ENCODE data around the gene POC5. TPM values are rescaled to one million over a fixed set of nuclear protein-coding genes. Genes with fewer than 3 reads are reported as not detected.

POC5 gene
- polyA plus RNA-seq, 2 of the 4 experiments (the other 2 are of a cell fraction) = 12.7 to 26.2 TPM

DNA sequence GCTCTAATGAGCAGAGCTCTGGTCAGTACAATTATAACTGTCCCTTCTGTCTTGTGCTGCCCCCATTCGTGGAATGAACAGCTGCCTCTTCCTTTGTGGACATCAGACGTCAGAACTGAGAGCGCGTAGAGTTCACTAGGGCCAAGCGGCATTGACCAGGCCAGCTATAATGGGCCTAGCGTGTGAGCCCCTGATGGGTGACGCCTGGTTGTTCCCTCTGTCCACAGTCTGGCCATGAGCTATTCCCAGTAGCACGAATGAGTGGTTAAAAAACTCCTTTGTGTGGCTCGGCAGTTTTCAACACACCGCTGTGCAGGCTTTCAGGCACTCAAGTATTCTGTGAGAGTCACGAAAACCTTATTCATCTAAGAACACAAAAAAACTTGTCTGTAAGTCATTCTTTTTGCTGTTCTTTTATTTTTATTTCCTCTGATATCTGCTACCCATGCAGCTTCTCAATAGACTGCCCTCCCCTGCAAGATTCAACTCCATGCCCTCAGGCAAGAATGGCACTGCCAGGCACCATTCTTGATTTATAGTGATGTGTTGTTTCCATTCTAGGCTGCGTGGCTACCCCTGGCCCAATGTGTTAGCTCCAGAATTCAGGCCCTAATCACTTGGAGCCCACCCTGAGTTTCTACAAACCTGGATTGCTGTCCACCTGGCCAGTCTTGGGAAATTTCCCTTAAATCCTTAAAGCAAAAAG lies 53.5 kb downstream of the POC5 start:
- H3K4me3 ChIP-seq = no peak overlapping the region
- H3K27ac ChIP-seq = no peak overlapping the region
- peaks cover 3% of the 10 kb centered on the region for H3K4me1 ChIP-seq
- H3K9me3 ChIP-seq = no peaks in the 10 kb centered on the region
- FAIRE-seq (no peak), DNase-seq (ENCODE audit: low read depth in 1 of 2, low spot score in 1 of 2) (no peak), ATAC-seq (no peak)
- H3K4me2 ChIP-seq = no peak overlapping the region
- TF ChIP-seq ATOH8 (CRISPR knock-in tag; IDR thresholded peaks at IDR 0.05; ENCODE audit: low read depth) (no peak), EHMT2 (IDR thresholded peaks at IDR 0.05; ENCODE audit: low read depth) (no peak), MAFK (IDR thresholded peaks at IDR 0.05; ENCODE audit: partially characterized antibody) (no peak), HEYL (CRISPR knock-in tag; IDR thresholded peaks at IDR 0.05) (no peak), NFE2L2 (conservative IDR thresholded peaks at IDR 0.05; ENCODE audit: low read length) (no peak), RFX5 (IDR thresholded peaks at IDR 0.05) (no peak), FOSB (CRISPR knock-in tag; IDR thresholded peaks at IDR 0.05) (no peak), JUN (IDR thresholded peaks at IDR 0.05) (no peak), PBX3 (IDR thresholded peaks at IDR 0.05) (no peak), ESRRA (IDR thresholded peaks at IDR 0.05; ENCODE audit: borderline replicate concordance, low read length) (no peak), EHF (CRISPR knock-in tag; IDR thresholded peaks at IDR 0.05) (no peak), FOXS1 (CRISPR knock-in tag; IDR thresholded peaks at IDR 0.05) (no peak), USF2 (IDR thresholded peaks at IDR 0.05) (no peak), MYC (IDR thresholded peaks at IDR 0.05; ENCODE audit: borderline replicate concordance, low read length) (no peak), KDM5A (IDR thresholded peaks at IDR 0.05) (no peak), HOXB13 (CRISPR knock-in tag; IDR thresholded peaks at IDR 0.05; ENCODE audit: low read depth) (no peak), ZNF302 (CRISPR knock-in tag; IDR thresholded peaks at IDR 0.05) (no peak)
- ChIA-PET CTCF (interaction anchor here (0.5 to 2.0 kb wide), 6 partner anchors 17 to 593 kb away, joined by 3 to 7 read pairs (median 3); no protein-coding TSS in a partner anchor), POLR2A (no interaction called here)
- WGBS (ENCODE audit: missing lambda C conversion rate) = 76% methylated on average over 12 of the region's 12 CpGs

DNA sequence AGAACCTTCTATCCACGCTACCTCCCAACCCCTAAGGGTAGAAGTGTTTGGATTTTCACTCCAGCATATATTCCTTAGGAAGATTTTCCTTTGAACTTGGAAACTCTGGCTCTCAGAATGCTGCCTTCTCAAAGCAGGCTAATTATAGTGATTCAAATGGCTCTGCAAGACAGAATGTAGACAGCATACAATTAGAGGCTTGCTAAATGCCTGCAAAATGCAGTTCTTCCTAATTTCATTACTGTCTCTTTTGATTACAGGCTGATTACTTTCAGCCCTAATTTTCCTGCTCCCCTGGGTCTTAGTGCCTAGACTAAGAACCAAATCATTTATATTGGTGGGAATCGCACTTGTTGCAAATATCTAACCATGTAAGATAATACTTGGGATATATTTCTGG lies 55.2 kb downstream of the POC5 start:
- no peaks in the 10 kb centered on the region for H3K9me3 ChIP-seq
- H3K4me2 ChIP-seq = no peak overlapping the region
- no peak overlapping the region for H3K4me3 ChIP-seq
- 75% methylated on average over 2 of the region's 2 CpGs for WGBS (ENCODE audit: missing lambda C conversion rate)
- no peak overlapping the region for H3K27ac ChIP-seq
- no peak for DNase-seq (ENCODE audit: low read depth in 1 of 2, low spot score in 1 of 2)
- POLR2A ChIA-PET = no interaction called here
- CTCF ChIA-PET = interaction anchor here (0.8 kb wide), 1 partner anchor 426 kb away, joined by 3 read pairs; the partner anchor contains the start of gene ANKRD31
- TF ChIP-seq PBX3 (IDR thresholded peaks at IDR 0.05) (no peak), ESRRA (IDR thresholded peaks at IDR 0.05; ENCODE audit: borderline replicate concordance, low read length) (no peak), EHMT2 (IDR thresholded peaks at IDR 0.05; ENCODE audit: low read depth) (no peak), HES2 (IDR thresholded peaks at IDR 0.05) (no peak), ZNF302 (CRISPR knock-in tag; IDR thresholded peaks at IDR 0.05) (no peak), EHF (CRISPR knock-in tag; IDR thresholded peaks at IDR 0.05) (no peak), KDM1A (IDR thresholded peaks at IDR 0.05; ENCODE audit: low read depth) (no peak), POLR2AphosphoS2 (conservative IDR thresholded peaks at IDR 0.05; ENCODE audit: low read length) (no peak), CBX8 (IDR thresholded peaks at IDR 0.05) (no peak), HOXB5 (CRISPR knock-in tag; IDR thresholded peaks at IDR 0.05) (no peak), CHD4 (IDR thresholded peaks at IDR 0.05; ENCODE audit: borderline replicate concordance) (no peak)
- TF ChIP-seq, protein P1, sequence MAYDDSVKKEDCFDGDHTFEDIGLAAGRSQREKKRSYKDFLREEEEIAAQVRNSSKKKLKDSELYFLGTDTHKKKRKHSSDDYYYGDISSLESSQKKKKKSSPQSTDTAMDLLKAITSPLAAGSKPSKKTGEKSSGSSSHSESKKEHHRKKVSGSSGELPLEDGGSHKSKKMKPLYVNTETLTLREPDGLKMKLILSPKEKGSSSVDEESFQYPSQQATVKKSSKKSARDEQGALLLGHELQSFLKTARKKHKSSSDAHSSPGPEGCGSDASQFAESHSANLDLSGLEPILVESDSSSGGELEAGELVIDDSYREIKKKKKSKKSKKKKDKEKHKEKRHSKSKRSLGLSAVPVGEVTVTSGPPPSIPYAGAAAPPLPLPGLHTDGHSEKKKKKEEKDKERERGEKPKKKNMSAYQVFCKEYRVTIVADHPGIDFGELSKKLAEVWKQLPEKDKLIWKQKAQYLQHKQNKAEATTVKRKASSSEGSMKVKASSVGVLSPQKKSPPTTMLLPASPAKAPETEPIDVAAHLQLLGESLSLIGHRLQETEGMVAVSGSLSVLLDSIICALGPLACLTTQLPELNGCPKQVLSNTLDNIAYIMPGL (CRISPR knock-in tag; IDR thresholded peaks at IDR 0.05; ENCODE audit: borderline replicate concordance) = no peak
- TF ChIP-seq, protein P2, sequence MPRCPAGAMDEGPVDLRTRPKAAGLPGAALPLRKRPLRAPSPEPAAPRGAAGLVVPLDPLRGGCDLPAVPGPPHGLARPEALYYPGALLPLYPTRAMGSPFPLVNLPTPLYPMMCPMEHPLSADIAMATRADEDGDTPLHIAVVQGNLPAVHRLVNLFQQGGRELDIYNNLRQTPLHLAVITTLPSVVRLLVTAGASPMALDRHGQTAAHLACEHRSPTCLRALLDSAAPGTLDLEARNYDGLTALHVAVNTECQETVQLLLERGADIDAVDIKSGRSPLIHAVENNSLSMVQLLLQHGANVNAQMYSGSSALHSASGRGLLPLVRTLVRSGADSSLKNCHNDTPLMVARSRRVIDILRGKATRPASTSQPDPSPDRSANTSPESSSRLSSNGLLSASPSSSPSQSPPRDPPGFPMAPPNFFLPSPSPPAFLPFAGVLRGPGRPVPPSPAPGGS (IDR thresholded peaks at IDR 0.05) = no peak
- ATAC-seq = no peak
- H3K4me1 ChIP-seq = no peaks in the 10 kb centered on the region
- FAIRE-seq = no peak
